H1 (cell line): ENCODE data around the gene OPALIN. TPM values are rescaled to one million over a fixed set of nuclear protein-coding genes. Genes with fewer than 3 reads are reported as not detected.

Experiments
- CTCF ChIA-PET: fragments of 300-600 bp; sonication (Branson Sonifier 250); formaldehyde crosslinking; loops from one replicate; lab custom pipeline; 2021; ENCODE audit not compliant: partially characterized antibody; lab: Charles Lee
- POLR2A ChIA-PET: fragments of 300-600 bp; sonication (Branson Sonifier 250); formaldehyde crosslinking; loops from one replicate; lab custom pipeline; 2021; ENCODE audit warnings: inconsistent platforms; ENCODE audit not compliant: partially characterized antibody; lab: Charles Lee
- DNase-seq, 2 experiments: peaks; one replicate each; pipeline versions ENCODE4 v3.0.0 to v3.0.0-alpha.2; 2010 to 2022; ENCODE audit warnings: low spot score in 2 of 2, low read depth in 1 of 2, mixed read lengths in 1 of 2
- FAIRE-seq: peaks from 2 replicates; lab custom pipeline; 2011; peaks lifted over from hg19 to GRCh38; lab: Jason Lieb, UNC
- H2AFZ ChIP-seq: 2 replicates; pipeline ENCODE4 v1.8.1; 2012; ENCODE audit warnings: low read length, inconsistent platforms
- H2AK5ac ChIP-seq: 2 replicates; pipeline ENCODE4 v1.6.1; 2013; ENCODE audit warnings: low read depth, low read length
- H2BK120ac ChIP-seq: replicated peaks from 2 replicates; pipeline ENCODE3; 2013; ENCODE audit warnings: low read depth, low read length, inconsistent platforms
- H2BK12ac ChIP-seq: 2 replicates; pipeline ENCODE4 v1.6.1; 2013; ENCODE audit warnings: low read depth, low read length
- H2BK15ac ChIP-seq: 2 replicates; pipeline ENCODE4 v1.6.1; 2013; ENCODE audit warnings: low read length
- H2BK20ac ChIP-seq: 2 replicates; pipeline ENCODE4 v1.6.1; 2013; ENCODE audit warnings: low read length
- H2BK5ac ChIP-seq: 2 replicates; pipeline ENCODE4 v1.6.1; 2013; ENCODE audit warnings: low read depth, low read length
- H3K14ac ChIP-seq: 2 replicates; pipeline ENCODE4 v1.6.1; 2013; ENCODE audit warnings: inconsistent platforms; ENCODE audit not compliant: insufficient read length
- H3K18ac ChIP-seq: 2 replicates; pipeline ENCODE4 v1.6.1; 2013; ENCODE audit warnings: low read length; ENCODE audit errors: extremely low read depth
- H3K23ac ChIP-seq: 2 replicates; pipeline ENCODE4 v1.6.1; 2013; ENCODE audit warnings: inconsistent platforms; ENCODE audit not compliant: insufficient read length
- H3K23me2 ChIP-seq: 2 replicates; pipeline ENCODE4 v1.6.1; 2013; ENCODE audit warnings: low read depth, low read length
- H3K27ac ChIP-seq: 2 replicates; pipeline ENCODE4 v1.6.1; 2011; ENCODE audit warnings: low read depth, low read length, inconsistent platforms
- H3K27me3 ChIP-seq, 4 experiments: replicated peaks in 1 of 4; 1 replicate in 1 of 4; 2 replicates in 3 of 4; pipeline versions ENCODE4 v1.6.1 to v1.8.1; 2011 to 2013; ENCODE audit warnings: low read length in 3 of 4, mild to moderate bottlenecking in 3 of 4, inconsistent platforms in 2 of 4, mixed read lengths in 2 of 4, moderate library complexity in 1 of 4; ENCODE audit not compliant: control insufficient read depth in 3 of 4, insufficient read depth in 3 of 4; ENCODE audit errors: extremely low read depth in 1 of 4
- H3K36me3 ChIP-seq, 4 experiments: 2 replicates each; pipeline versions ENCODE4 v1.6.1 to v1.8.1; 2011 to 2013; ENCODE audit warnings: mild to moderate bottlenecking in 4 of 4, low read length in 3 of 4, moderate library complexity in 2 of 4, control low read depth in 1 of 4, inconsistent platforms in 1 of 4; ENCODE audit not compliant: insufficient read depth in 4 of 4, control insufficient read depth in 2 of 4
- H3K4ac ChIP-seq: replicated peaks from 2 replicates; pipeline ENCODE3; 2013; ENCODE audit warnings: low read length, low read depth, mixed read lengths, inconsistent platforms; ENCODE audit not compliant: insufficient read length
- H3K4me1 ChIP-seq, 4 experiments: replicated peaks in 1 of 4; 1 replicate in 1 of 4; 2 replicates in 3 of 4; pipeline versions ENCODE4 v1.6.1 to v1.8.1; 2011 to 2013; ENCODE audit warnings: low read length in 3 of 4, inconsistent platforms in 2 of 4, mixed read lengths in 1 of 4; ENCODE audit not compliant: insufficient read depth in 4 of 4, control insufficient read depth in 3 of 4
- H3K4me2 ChIP-seq, 2 experiments: 2 replicates each; pipeline versions ENCODE4 v1.6.1 to v1.8.1; 2011 to 2013; ENCODE audit warnings: low read depth in 2 of 2, low read length in 2 of 2, control low read depth in 1 of 2, inconsistent platforms in 1 of 2, mild to moderate bottlenecking in 1 of 2; ENCODE audit not compliant: insufficient read depth in 1 of 2
- H3K4me3 ChIP-seq, 4 experiments: fragments of 200-600, 300-600 bp in 1 of 4; sonication (generic), shearing (Covaris generic), sonication (Bioruptor Twin) in 1 of 4; 2 replicates each; pipeline versions ENCODE4 v1.5.1 to v1.8.1; 2011 to 2016; ENCODE audit warnings: low read length in 4 of 4, low read depth in 3 of 4, control low read depth in 2 of 4, inconsistent platforms in 2 of 4, mild to moderate bottlenecking in 2 of 4, mixed read lengths in 1 of 4, moderate library complexity in 1 of 4; ENCODE audit not compliant: insufficient read depth in 2 of 4; ENCODE audit errors: extremely low read depth in 1 of 4
- H3K56ac ChIP-seq: replicated peaks from 2 replicates; pipeline ENCODE3; 2013; ENCODE audit warnings: low read depth, mild to moderate bottlenecking, mixed read lengths, low read length, inconsistent platforms; ENCODE audit not compliant: insufficient read length
- H3K79me1 ChIP-seq: 2 replicates; pipeline ENCODE4 v1.6.1; 2013; ENCODE audit warnings: low read depth, low read length, control low read depth
- H3K79me2 ChIP-seq, 2 experiments: 2 replicates each; pipeline versions ENCODE4 v1.6.1 to v1.8.1; 2012 to 2013; ENCODE audit warnings: low read length in 2 of 2, mild to moderate bottlenecking in 2 of 2, inconsistent platforms in 1 of 2; ENCODE audit not compliant: insufficient read depth in 2 of 2, control insufficient read depth in 1 of 2
- H3K9ac ChIP-seq, 4 experiments: replicated peaks in 1 of 4; 1 replicate in 1 of 4; 2 replicates in 3 of 4; pipeline versions ENCODE4 v1.6.1 to v1.8.1; 2011 to 2013; ENCODE audit warnings: low read depth in 3 of 4, low read length in 3 of 4, control low read depth in 2 of 4, mild to moderate bottlenecking in 2 of 4, moderate library complexity in 2 of 4, inconsistent platforms in 1 of 4; ENCODE audit errors: extremely low read depth in 1 of 4
- H3K9me3 ChIP-seq, 2 experiments: 2 replicates each; pipeline versions ENCODE4 v1.6.1 to v1.8.1; 2012 to 2013; ENCODE audit warnings: mild to moderate bottlenecking in 2 of 2, moderate library complexity in 2 of 2, control low read depth in 1 of 2, inconsistent platforms in 1 of 2, low read depth in 1 of 2, low read length in 1 of 2, mixed read lengths in 1 of 2; ENCODE audit not compliant: insufficient read depth in 2 of 2
- H4K20me1 ChIP-seq, 2 experiments: replicated peaks in 1 of 2; 2 replicates each; pipeline versions ENCODE3 to v1.8.1; 2011 to 2013; ENCODE audit warnings: inconsistent platforms in 2 of 2, low read length in 2 of 2, mild to moderate bottlenecking in 1 of 2; ENCODE audit not compliant: insufficient read depth in 2 of 2, control insufficient read depth in 1 of 2
- H4K5ac ChIP-seq: 2 replicates; pipeline ENCODE4 v1.6.1; 2013; ENCODE audit warnings: low read length, low read depth, mixed read lengths, inconsistent platforms; ENCODE audit not compliant: insufficient read length
- H4K8ac ChIP-seq: 2 replicates; pipeline ENCODE4 v1.8.0; 2013; ENCODE audit warnings: mild to moderate bottlenecking, moderate library complexity, low read length, inconsistent platforms; ENCODE audit not compliant: insufficient read depth; ENCODE audit errors: extremely low read depth
- H4K91ac ChIP-seq: replicated peaks from 2 replicates; pipeline ENCODE3; 2013; ENCODE audit warnings: low read length, mixed read lengths, inconsistent platforms; ENCODE audit not compliant: insufficient read length
- ASH2L ChIP-seq: fragments of 200-600, 300-600 bp; sonication (generic); IDR thresholded peaks from one replicate; pipeline ENCODE4 v1.7.1; 2017; ENCODE audit warnings: low read length
- ATF2 ChIP-seq: IDR thresholded peaks from 2 replicates; pipeline ENCODE4 v1.6.1; 2012; ENCODE audit warnings: low read length, inconsistent platforms
- EP300 ChIP-seq, 2 experiments: IDR thresholded peaks; 1 replicate in 1 of 2; 2 replicates in 1 of 2; pipeline ENCODE4 v1.6.1; 2011 to 2012; ENCODE audit warnings: low read depth in 2 of 2, low read length in 2 of 2, mild to moderate bottlenecking in 2 of 2, borderline replicate concordance in 1 of 2, inconsistent platforms in 1 of 2, moderate library complexity in 1 of 2
- HDAC6 ChIP-seq: IDR thresholded peaks from one replicate; pipeline ENCODE4 v1.7.1; 2012; ENCODE audit warnings: low read depth, mild to moderate bottlenecking, inconsistent platforms, low read length, moderate library complexity
- SIX5 ChIP-seq: IDR thresholded peaks from 2 replicates; pipeline ENCODE4 v1.6.1; 2011; ENCODE audit warnings: mild to moderate bottlenecking, low read depth, low read length
- SUZ12 ChIP-seq: fragments of 200-600 bp; sonication (generic); IDR thresholded peaks from 2 replicates; pipeline ENCODE4 v1.6.1; 2012; ENCODE audit warnings: mild to moderate bottlenecking, inconsistent platforms, low read length, moderate library complexity, mixed read lengths
- YY1 ChIP-seq: IDR thresholded peaks from 2 replicates; pipeline ENCODE4 v1.6.1; 2011; ENCODE audit warnings: low read depth, mild to moderate bottlenecking, low read length
- ZNF274 ChIP-seq: IDR thresholded peaks from 2 replicates; pipeline ENCODE4 v1.7.0; 2012; ENCODE audit warnings: low read length, borderline replicate concordance; ENCODE audit errors: extremely low read depth
- WGBS, 2 experiments: shearing (Covaris generic) in 1 of 2; methylation state at CpG; one replicate each; pipeline versions ENCODE4 v1.1.6 to v1.1.7; 2013 to 2015; ENCODE audit warnings: low lambda C conversion rate in 2 of 2, mixed read lengths in 2 of 2, inconsistent platforms in 1 of 2, low coverage in 1 of 2, missing lambda C conversion rate in 1 of 2; ENCODE audit not compliant: insufficient replicate concordance in 2 of 2, insufficient coverage in 1 of 2, insufficient read length in 1 of 2; ENCODE audit errors: extremely low coverage in 1 of 2, missing lambda C conversion rate in 1 of 2; 5-methylcytosine and 5-hydroxymethylcytosine counted together
- polyA plus RNA-seq, 7 experiments: library from polyadenylated mRNA; depleted of rRNA in 3 of 7; stranded (reverse) in 5 of 7; unstranded in 2 of 7; fragments of >200 nt in 5 of 7; fragments of 200-250 nt in 2 of 7; gene quantifications; 1 replicate in 5 of 7; 2 replicates in 1 of 7; 4 replicates in 1 of 7; pipeline versions ENCODE4 v1.2.1 to v1.2.3, GENCODE V29; 2011 to 2013; ENCODE audit warnings: missing spikeins in 2 of 7, mixed read lengths in 2 of 7
- total RNA-seq: library from RNA; stranded (reverse); fragmentation: NEBNext Ultra II Directional; extraction: Animal tissue kit (Norgen Biotek cat#: 25700); gene quantifications from 2 replicates; pipeline ENCODE4 v1.2.1, GENCODE V29; 2021

OPALIN gene
- total and polyA plus RNA-seq, 2 of the 8 experiments (the other 6 are each of a cell fraction or from before 2014, with no cell fraction given) = 0.03 TPM; not detected in 1

- no peak for FAIRE-seq
- H3K23ac ChIP-seq = no peak within 1 kb of the TSS
- no peaks in the 10 kb centered on the region for H3K79me1 ChIP-seq
- no peak within 1 kb of the TSS for H3K27ac ChIP-seq
- POLR2A ChIA-PET = no interaction called here
- H3K9ac ChIP-seq = no peak within 1 kb of the TSS
- H3K23me2 ChIP-seq = no peaks in the 10 kb centered on the region
- no peak within 1 kb of the TSS for H2BK20ac ChIP-seq
- no peak for DNase-seq
- H3K27me3 ChIP-seq = no peaks in the 10 kb centered on the region; a peak in 2 of 7 replicates
- no peak within 1 kb of the TSS for H4K91ac ChIP-seq
- no peak within 1 kb of the TSS for H2BK12ac ChIP-seq
- H3K14ac ChIP-seq = no peak within 1 kb of the TSS
- no peaks in the 10 kb centered on the region for H4K20me1 ChIP-seq
- H3K4me1 ChIP-seq = peaks cover 0 to 13% (median 11%) of the 10 kb centered on the region in 4 experiments
- 84% methylated on average over 8 of the region's 8 CpGs; no CpG with 5 or more reads in 1 of the 2 experiments for WGBS, 2 experiments
- H3K79me2 ChIP-seq = no peaks in the 10 kb centered on the region
- no peak within 1 kb of the TSS for H4K8ac ChIP-seq
- H3K4ac ChIP-seq = no peak within 1 kb of the TSS
- no peak within 1 kb of the TSS for H2AK5ac ChIP-seq
- no peak within 1 kb of the TSS for H2BK5ac ChIP-seq
- no peak within 1 kb of the TSS for H3K4me2 ChIP-seq
- no peak within 1 kb of the TSS for H3K56ac ChIP-seq
- no peak within 1 kb of the TSS for H3K18ac ChIP-seq
- H2BK15ac ChIP-seq = no peak within 1 kb of the TSS
- no peaks in the 10 kb centered on the region for H3K36me3 ChIP-seq
- no peak within 1 kb of the TSS for H3K4me3 ChIP-seq
- H3K9me3 ChIP-seq = no peaks in the 10 kb centered on the region
- H2AFZ ChIP-seq = no peak within 1 kb of the TSS
- no peak within 1 kb of the TSS for H4K5ac ChIP-seq
- no peak within 1 kb of the TSS for H2BK120ac ChIP-seq
- CTCF ChIA-PET = interaction anchor here (1.0 to 1.7 kb wide), 6 partner anchors 10 to 74 kb away, joined by 3 to 7 read pairs (median 4); no protein-coding TSS in a partner anchor
- TF ChIP-seq SUZ12 = no peak
- TF ChIP-seq ATF2 = no peak
- no peak for TF ChIP-seq EP300 (IDR thresholded peaks at IDR 0.05; ENCODE audit: borderline replicate concordance in 1 of 2, low read depth in 2 of 2, low read length in 2 of 2)
- no peak for TF ChIP-seq ASH2L
- no peak for TF ChIP-seq HDAC6
- no peak for TF ChIP-seq ZNF274
- no peak for TF ChIP-seq SIX5
- no peak for TF ChIP-seq YY1
Measured at GRCh38 chr10:96304230-96304629, 54.6 kb downstream of the OPALIN start, which contains the start of gene DNTT. Gene DNTT, plus strand, starts transcription at chr10:96304434. Its CDS starts 64 bp downstream, at chr10:96304498.
